Trophoblast cell (in vitro differentiated cells and primary cell): ENCODE measurements around the gene PFN1.

ENCODE experiments used
- DNase-seq, 2 donors: peaks; one replicate each; pipeline ENCODE4 v3.0.0-alpha.2; 2016
- H2AFZ ChIP-seq: 2 replicates; pipeline ENCODE4 v1.6.1; 2013; ENCODE audit warnings: low read length, moderate library complexity, mild to moderate bottlenecking; ENCODE audit not compliant: insufficient read depth, poor library complexity
- H2AK5ac ChIP-seq: 2 replicates; pipeline ENCODE4 v1.6.1; 2013; ENCODE audit warnings: mild to moderate bottlenecking, low read length
- H2BK120ac ChIP-seq: 2 replicates; pipeline ENCODE4 v1.6.1; 2013; ENCODE audit warnings: low read length, mild to moderate bottlenecking, moderate library complexity; ENCODE audit not compliant: insufficient read depth, poor library complexity
- H2BK12ac ChIP-seq: 2 replicates; pipeline ENCODE4 v1.6.1; 2013; ENCODE audit warnings: mild to moderate bottlenecking, low read length, moderate library complexity
- H2BK5ac ChIP-seq: 2 replicates; pipeline ENCODE4 v1.6.1; 2013; ENCODE audit warnings: low read length, low read depth, moderate library complexity, mild to moderate bottlenecking; ENCODE audit not compliant: poor library complexity
- H3K14ac ChIP-seq: 2 replicates; pipeline ENCODE4 v1.6.1; 2013; ENCODE audit warnings: mild to moderate bottlenecking, low read length
- H3K18ac ChIP-seq: 2 replicates; pipeline ENCODE4 v1.6.1; 2013; ENCODE audit warnings: mild to moderate bottlenecking, low read length
- H3K23ac ChIP-seq: 2 replicates; pipeline ENCODE4 v1.6.1; 2013; ENCODE audit warnings: low read length
- H3K27ac ChIP-seq: 2 replicates; pipeline ENCODE4 v1.5.1; 2013; ENCODE audit warnings: low read depth, mild to moderate bottlenecking, inconsistent platforms, low read length, moderate library complexity
- H3K27me3 ChIP-seq: 2 replicates; pipeline ENCODE4 v1.6.1; 2013; ENCODE audit warnings: inconsistent platforms, mild to moderate bottlenecking, low read length, moderate library complexity; ENCODE audit not compliant: insufficient read depth
- H3K36me3 ChIP-seq, 2 experiments: 1 replicate in 1 of 2; 2 replicates in 1 of 2; pipeline ENCODE4 v1.6.1; 2013; ENCODE audit warnings: low read length in 2 of 2, mild to moderate bottlenecking in 2 of 2, moderate library complexity in 1 of 2; ENCODE audit not compliant: insufficient read depth in 2 of 2, control insufficient read depth in 1 of 2
- H3K4ac ChIP-seq: 2 replicates; pipeline ENCODE4 v1.6.1; 2013; ENCODE audit warnings: low read depth, mild to moderate bottlenecking, low read length, moderate library complexity
- H3K4me1 ChIP-seq, 2 experiments: 1 replicate in 1 of 2; 2 replicates in 1 of 2; pipeline ENCODE4 v1.6.1; 2013; ENCODE audit warnings: low read length in 2 of 2, mild to moderate bottlenecking in 2 of 2, moderate library complexity in 1 of 2; ENCODE audit not compliant: insufficient read depth in 2 of 2, control insufficient read depth in 1 of 2
- H3K4me2 ChIP-seq: 2 replicates; pipeline ENCODE4 v1.6.1; 2013; ENCODE audit warnings: inconsistent platforms, mild to moderate bottlenecking, low read length, moderate library complexity
- H3K4me3 ChIP-seq: 2 replicates; pipeline ENCODE4 v1.5.1; 2013; ENCODE audit warnings: mild to moderate bottlenecking, low read depth, low read length, inconsistent platforms
- H3K79me1 ChIP-seq: one replicate; pipeline ENCODE4 v1.6.1; 2013; ENCODE audit warnings: low read length
- H3K79me2 ChIP-seq: 2 replicates; pipeline ENCODE4 v1.6.1; 2013; ENCODE audit warnings: low read length, mild to moderate bottlenecking; ENCODE audit not compliant: control insufficient read depth, insufficient read depth, poor library complexity
- H3K9ac ChIP-seq: 2 replicates; pipeline ENCODE4 v1.6.1; 2013; ENCODE audit warnings: mild to moderate bottlenecking, low read length
- H3K9me3 ChIP-seq: 2 replicates; pipeline ENCODE4 v1.6.1; 2013; ENCODE audit warnings: low read depth, mild to moderate bottlenecking, control low read depth, inconsistent platforms, low read length; ENCODE audit not compliant: insufficient read depth
- H4K12ac ChIP-seq: 2 replicates; pipeline ENCODE4 v1.6.1; 2013; ENCODE audit warnings: low read depth, mild to moderate bottlenecking, low read length, moderate library complexity
- H4K8ac ChIP-seq: 2 replicates; pipeline ENCODE4 v1.6.1; 2013; ENCODE audit warnings: low read depth, mild to moderate bottlenecking, low read length, moderate library complexity
- H4K91ac ChIP-seq: one replicate; pipeline ENCODE4 v1.6.1; 2013; ENCODE audit warnings: low read depth, mild to moderate bottlenecking, low read length, moderate library complexity
- WGBS: extraction: QIAGEN DNeasy Blood & Tissue Kit; methylation state at CpG from one replicate; pipeline ENCODE4 v1.1.7; 2013; ENCODE audit warnings: missing lambda C conversion rate; ENCODE audit not compliant: insufficient read length, insufficient coverage; ENCODE audit errors: extremely low coverage; 5-methylcytosine and 5-hydroxymethylcytosine counted together

PFN1 gene

GRCh38 chr17:4972752-4973151 is 24.4 kb upstream of the PFN1 start:
- DNase-seq = no peak
- no CpG with 5 or more reads among the region's 12 CpGs for WGBS
- H3K4me2 ChIP-seq = no peak overlapping the region

GRCh38 chr17:4972322-4972721 is 24.0 kb upstream of the PFN1 start:
- Histone ChIP-seq H3K79me2 (peaks cover 15% of the 10 kb centered on the region), H3K36me3 (peaks cover 30 to 34% of the 10 kb centered on the region in 2 experiments), H3K9me3 (no peaks in the 10 kb centered on the region), H3K27me3 (no peaks in the 10 kb centered on the region), H3K14ac (no peak overlapping the region), H4K91ac (no peak overlapping the region), H2BK12ac (no peak overlapping the region), H4K8ac (no peak overlapping the region), H3K4ac (no peak overlapping the region), H3K23ac (no peak overlapping the region), H3K9ac (no peak overlapping the region), H2BK5ac (no peak overlapping the region), H3K4me1 (peaks cover 15 to 16% of the 10 kb centered on the region in 2 experiments), H3K4me2 (no peak overlapping the region), H3K27ac (no peak overlapping the region), H4K12ac (no peak overlapping the region), H3K18ac (no peak overlapping the region), H2AFZ (no peak overlapping the region), H3K79me1 (peaks cover 20% of the 10 kb centered on the region), H2BK120ac (no peak overlapping the region), H2AK5ac (no peak overlapping the region), H3K4me3 (no peak overlapping the region)
- WGBS = no CpG with 5 or more reads among the region's 12 CpGs
- DNase-seq = no peak

More at GRCh38 chr17:4972752-4973151, 24.4 kb upstream of the PFN1 start:
- Histone ChIP-seq H3K4me3 (no peak overlapping the region), H2BK5ac (no peak overlapping the region), H3K27ac (no peak overlapping the region), H4K8ac (no peak overlapping the region), H3K79me2 (peaks cover 15% of the 10 kb centered on the region), H3K4me1 (peaks cover 15 to 16% of the 10 kb centered on the region in 2 experiments), H4K91ac (no peak overlapping the region), H3K18ac (no peak overlapping the region), H3K36me3 (peaks cover 34 to 36% of the 10 kb centered on the region in 2 experiments), H3K9me3 (no peaks in the 10 kb centered on the region), H3K4ac (no peak overlapping the region), H3K79me1 (peaks cover 17% of the 10 kb centered on the region), H3K14ac (no peak overlapping the region), H2AK5ac (no peak overlapping the region), H3K9ac (no peak overlapping the region), H4K12ac (no peak overlapping the region), H3K23ac (no peak overlapping the region), H2AFZ (no peak overlapping the region), H2BK120ac (no peak overlapping the region), H3K27me3 (no peaks in the 10 kb centered on the region), H2BK12ac (no peak overlapping the region)

- Histone ChIP-seq H3K4me3 (no peak overlapping the region), H3K23ac (no peak overlapping the region), H3K4me2 (no peak overlapping the region), H2BK12ac (no peak overlapping the region), H2BK120ac (no peak overlapping the region), H3K4ac (no peak overlapping the region), H4K12ac (no peak overlapping the region), H4K91ac (no peak overlapping the region), H3K27me3 (no peaks in the 10 kb centered on the region), H3K27ac (no peak overlapping the region), H2AFZ (no peak overlapping the region), H3K36me3 (peaks cover 26 to 30% of the 10 kb centered on the region in 2 experiments), H3K79me2 (peaks cover 15% of the 10 kb centered on the region), H2AK5ac (no peak overlapping the region), H3K14ac (no peak overlapping the region), H3K18ac (no peak overlapping the region), H3K9ac (no peak overlapping the region), H4K8ac (no peak overlapping the region), H3K4me1 (peaks cover 15 to 16% of the 10 kb centered on the region in 2 experiments), H3K9me3 (no peaks in the 10 kb centered on the region), H3K79me1 (peaks cover 21% of the 10 kb centered on the region), H2BK5ac (no peak overlapping the region)
- no CpG with 5 or more reads among the region's 6 CpGs for WGBS
- DNase-seq = no peak
Observed at GRCh38 chr17:4971826-4972225, 23.5 kb upstream of the PFN1 start.

- H3K9ac ChIP-seq = no peak overlapping the region
- WGBS = no CpG with 5 or more reads among the region's 8 CpGs
Observed at GRCh38 chr17:4970273-4970672, 21.9 kb upstream of the PFN1 start.

More at GRCh38 chr17:4970273-4970672, 21.9 kb upstream of the PFN1 start:
- H3K18ac ChIP-seq = no peak overlapping the region
- no peak overlapping the region for H2BK120ac ChIP-seq
- H3K14ac ChIP-seq = no peak overlapping the region
- H3K27ac ChIP-seq = no peak overlapping the region
- H2BK12ac ChIP-seq = no peak overlapping the region
- no peaks in the 10 kb centered on the region for H3K9me3 ChIP-seq
- no peak overlapping the region for H2BK5ac ChIP-seq
- H3K4me3 ChIP-seq = no peak overlapping the region
- H4K12ac ChIP-seq = no peak overlapping the region
- no peaks in the 10 kb centered on the region for H3K27me3 ChIP-seq
- H3K79me1 ChIP-seq = peaks cover 27% of the 10 kb centered on the region
- H3K79me2 ChIP-seq = peaks cover 19% of the 10 kb centered on the region
- no peak overlapping the region for H3K4ac ChIP-seq
- H4K91ac ChIP-seq = no peak overlapping the region
- H2AK5ac ChIP-seq = no peak overlapping the region
- no peak overlapping the region for H4K8ac ChIP-seq
- H2AFZ ChIP-seq = no peak overlapping the region
- DNase-seq = no peak
- H3K23ac ChIP-seq = no peak overlapping the region
- peaks cover 25 to 29% of the 10 kb centered on the region in 2 experiments for H3K36me3 ChIP-seq
- peaks cover 15 to 20% of the 10 kb centered on the region in 2 experiments for H3K4me1 ChIP-seq
- H3K4me2 ChIP-seq = no peak overlapping the region
